H1 (cell line): Measurements from ENCODE around the gene STK32A. TPM values are rescaled to one million over a fixed set of nuclear protein-coding genes. Genes with fewer than 3 reads are reported as not detected.

Experiments
- polyA plus RNA-seq, 7 experiments: library from polyadenylated mRNA; depleted of rRNA in 3 of 7; stranded (reverse) in 5 of 7; unstranded in 2 of 7; fragments of >200 nt in 5 of 7; fragments of 200-250 nt in 2 of 7; gene quantifications; 1 replicate in 5 of 7; 2 replicates in 1 of 7; 4 replicates in 1 of 7; pipeline versions ENCODE4 v1.2.1 to v1.2.3, GENCODE V29; 2011 to 2013; ENCODE audit warnings: missing spikeins in 2 of 7, mixed read lengths in 2 of 7
- small RNA-seq: library from polyadenylated mRNA; stranded (forward); fragments of <200 nt; extraction: miRNeasy Mini kit (QIAGEN cat#:217004); gene quantifications from one replicate; pipeline ENCODE3, GENCODE V24; 2013; ENCODE audit not compliant: insufficient read depth
- total RNA-seq: library from RNA; stranded (reverse); fragmentation: NEBNext Ultra II Directional; extraction: Animal tissue kit (Norgen Biotek cat#: 25700); gene quantifications from 2 replicates; pipeline ENCODE4 v1.2.1, GENCODE V29; 2021

Gene STK32A
- total and polyA plus RNA-seq, 2 of the 8 experiments (the other 6 are each of a cell fraction or from before 2014, with no cell fraction given), result 1.3 to 2.5 TPM

Small RNA genes within 50 kb of the gene (small RNA-seq; reads per million reads assigned to genes)
- not detected for gene AC011373.1
